ENCODE measurements around the gene CTAGE9. TPM values are rescaled to one million over a fixed set of nuclear protein-coding genes. Genes with fewer than 3 reads are reported as not detected.
"Not testable (repeated sequence)": the region's sequence is repeated elsewhere in the genome, so short reads cannot be mapped to it uniquely, and the experiment has no call there.

CTAGE9 gene
- total RNA-seq, 2 experiments from 2014 or later, result 0.21 TPM; not detected in 1

GRCh38 chr6:131727467-131727866 lies 16.6 kb upstream of the CTAGE9 start:
- H3K27ac Mint-ChIP-seq, result no peak overlapping the region
- DNase-seq (no peak), ATAC-seq (no peak)
- intact Hi-C loops (cut with DNase I, micrococcal nuclease), result loop anchor here in 1 of 2 experiments (2.0 kb wide), 1 partner anchor 39 kb away; no protein-coding TSS in a partner anchor
- ChIA-PET POLR2A (no interaction called here), CTCF (no interaction called here)
- no peaks in the 10 kb centered on the region for H3K9me3 Mint-ChIP-seq (ENCODE audit: low read depth)
- H3K27me3 Mint-ChIP-seq, result peaks cover 3% of the 10 kb centered on the region
- peaks cover 5% of the 10 kb centered on the region for H3K36me3 Mint-ChIP-seq (ENCODE audit: low read depth)
- no peak overlapping the region for H3K4me3 Mint-ChIP-seq
- no peaks in the 10 kb centered on the region for H3K4me1 Mint-ChIP-seq

GRCh38 chr6:131724114-131724513 lies 13.3 kb upstream of the CTAGE9 start:
- Mint-ChIP-seq H3K27ac (no peak overlapping the region), H3K27me3 (no peaks in the 10 kb centered on the region), H3K9me3 (ENCODE audit: low read depth) (no peaks in the 10 kb centered on the region), H3K36me3 (ENCODE audit: low read depth) (peaks cover 5% of the 10 kb centered on the region), H3K4me1 (no peaks in the 10 kb centered on the region), H3K4me3 (no peak overlapping the region)
- no peak for ATAC-seq
- DNase-seq, result no peak
- POLR2A ChIA-PET, result no interaction called here
- CTCF ChIA-PET, result interaction anchor here (0.6 kb wide), 1 partner anchor 186 kb away, joined by 3 read pairs; no protein-coding TSS in a partner anchor
- intact Hi-C loops (cut with DNase I, micrococcal nuclease), result no loop called here

DNA sequence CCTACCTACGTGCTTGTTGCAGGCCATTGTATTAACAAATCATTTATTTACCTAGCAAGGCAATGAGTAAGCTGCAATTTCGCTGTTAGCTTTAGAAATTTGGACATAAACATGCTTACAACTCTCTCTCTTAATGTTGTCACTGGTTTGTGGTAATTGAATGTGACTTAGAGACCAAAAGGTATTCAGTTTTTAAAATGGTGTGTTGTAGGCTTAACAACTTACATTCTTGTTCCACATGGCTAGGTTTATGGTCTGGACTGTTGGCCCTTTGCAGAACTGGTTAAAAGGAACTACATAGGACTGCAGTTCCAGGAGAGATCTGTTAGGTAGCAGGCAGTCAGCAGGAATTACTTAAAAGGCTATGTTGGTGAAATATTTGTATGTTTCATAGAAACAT lies 10.3 kb upstream of the CTAGE9 start:
- no peaks in the 10 kb centered on the region for H3K9me3 Mint-ChIP-seq (ENCODE audit: low read depth)
- no peak overlapping the region for H3K27ac Mint-ChIP-seq
- DNase-seq (no peak), ATAC-seq (no peak)
- no peaks in the 10 kb centered on the region for H3K4me1 Mint-ChIP-seq
- H3K36me3 Mint-ChIP-seq (ENCODE audit: low read depth), result no peaks in the 10 kb centered on the region
- ChIA-PET CTCF (interaction anchor here (0.6 to 1.1 kb wide), 2 partner anchors 8 to 11 kb away, joined by 3 to 5 read pairs; no protein-coding TSS in a partner anchor), POLR2A (no interaction called here)
- intact Hi-C loops (cut with DNase I, micrococcal nuclease), result no loop called here
- no peak overlapping the region for H3K4me3 Mint-ChIP-seq
- no peaks in the 10 kb centered on the region for H3K27me3 Mint-ChIP-seq

GRCh38 chr6:131717836-131718542 lies 7.2 kb upstream of the CTAGE9 start:
- no peak overlapping the region for H3K4me3 Mint-ChIP-seq
- ATAC-seq, result no peak
- H3K27ac Mint-ChIP-seq, result no peak overlapping the region
- no peaks in the 10 kb centered on the region for H3K9me3 Mint-ChIP-seq (ENCODE audit: low read depth)
- intact Hi-C loops (cut with DNase I, micrococcal nuclease), result no loop called here
- ChIA-PET POLR2A (no interaction called here), CTCF (interaction anchor here (0.6 to 1.2 kb wide), 2 partner anchors 23 to 1339 kb away, joined by 3 read pairs; no protein-coding TSS in a partner anchor)
- H3K4me1 Mint-ChIP-seq, result no peaks in the 10 kb centered on the region
- no peak for DNase-seq
- no peaks in the 10 kb centered on the region for H3K36me3 Mint-ChIP-seq (ENCODE audit: low read depth)
- H3K27me3 Mint-ChIP-seq, result no peaks in the 10 kb centered on the region

- H3K4me1 Mint-ChIP-seq; H3K36me3 Mint-ChIP-seq (ENCODE audit: low read depth); DNase-seq; H3K27me3 Mint-ChIP-seq; ATAC-seq; H3K9me3 Mint-ChIP-seq (ENCODE audit: low read depth); H3K4me3 Mint-ChIP-seq; intact Hi-C loops (cut with DNase I, micrococcal nuclease); POLR2A ChIA-PET; H3K27ac Mint-ChIP-seq; CTCF ChIA-PET: not testable (repeated sequence)
Observed at GRCh38 chr6:131715567-131715966, 4.8 kb upstream of the CTAGE9 start.

- H3K27me3 Mint-ChIP-seq; H3K4me3 Mint-ChIP-seq; DNase-seq; H3K36me3 Mint-ChIP-seq (ENCODE audit: low read depth); ATAC-seq; H3K27ac Mint-ChIP-seq; intact Hi-C loops (cut with DNase I, micrococcal nuclease); H3K4me1 Mint-ChIP-seq; H3K9me3 Mint-ChIP-seq (ENCODE audit: low read depth); CTCF ChIA-PET; POLR2A ChIA-PET: not testable (repeated sequence)
Observed at GRCh38 chr6:131703905-131704304, 6.9 kb downstream of the CTAGE9 start.

- intact Hi-C loops (cut with DNase I, micrococcal nuclease); ATAC-seq; H3K27me3 Mint-ChIP-seq; H3K9me3 Mint-ChIP-seq (ENCODE audit: low read depth); CTCF ChIA-PET; POLR2A ChIA-PET; H3K4me3 Mint-ChIP-seq; H3K36me3 Mint-ChIP-seq (ENCODE audit: low read depth); H3K4me1 Mint-ChIP-seq; H3K27ac Mint-ChIP-seq; DNase-seq: not testable (repeated sequence)
Observed at GRCh38 chr6:131700851-131701250, 10.0 kb downstream of the CTAGE9 start.

GRCh38 chr6:131696956-131697355 lies 13.9 kb downstream of the CTAGE9 start:
- intact Hi-C loops (cut with DNase I, micrococcal nuclease), result no loop called here
- ChIA-PET POLR2A (no interaction called here), CTCF (interaction anchor here (2.4 to 2.6 kb wide), 2 partner anchors 214 to 219 kb away, joined by 14 to 23 read pairs; no protein-coding TSS in a partner anchor)
- H3K4me3 Mint-ChIP-seq, result no peak overlapping the region
- no peaks in the 10 kb centered on the region for H3K27me3 Mint-ChIP-seq
- DNase-seq (no peak), ATAC-seq (no peak)
- H3K9me3 Mint-ChIP-seq (ENCODE audit: low read depth), result no peaks in the 10 kb centered on the region
- no peaks in the 10 kb centered on the region for H3K4me1 Mint-ChIP-seq
- no peaks in the 10 kb centered on the region for H3K36me3 Mint-ChIP-seq (ENCODE audit: low read depth)
- no peak overlapping the region for H3K27ac Mint-ChIP-seq

- intact Hi-C loops (cut with DNase I, micrococcal nuclease), result loop anchor here in 1 of 2 experiments (1.0 kb wide), 1 partner anchor 215 kb away; no protein-coding TSS in a partner anchor
- Mint-ChIP-seq H3K36me3 (ENCODE audit: low read depth) (no peaks in the 10 kb centered on the region), H3K27me3 (no peaks in the 10 kb centered on the region), H3K27ac (no peak overlapping the region), H3K4me3 (no peak overlapping the region), H3K4me1 (no peaks in the 10 kb centered on the region), H3K9me3 (ENCODE audit: low read depth) (no peaks in the 10 kb centered on the region)
- peak; percentile 48 for DNase-seq
- ATAC-seq, result peak; percentile 76
- ChIA-PET POLR2A (no interaction called here), CTCF (interaction anchor here (0.6 to 2.6 kb wide), 15 partner anchors 23 to 235 kb away, joined by 3 to 23 read pairs (median 3); no protein-coding TSS in a partner anchor)
Observed at GRCh38 chr6:131694832-131695426, 15.9 kb downstream of the CTAGE9 start.

DNA sequence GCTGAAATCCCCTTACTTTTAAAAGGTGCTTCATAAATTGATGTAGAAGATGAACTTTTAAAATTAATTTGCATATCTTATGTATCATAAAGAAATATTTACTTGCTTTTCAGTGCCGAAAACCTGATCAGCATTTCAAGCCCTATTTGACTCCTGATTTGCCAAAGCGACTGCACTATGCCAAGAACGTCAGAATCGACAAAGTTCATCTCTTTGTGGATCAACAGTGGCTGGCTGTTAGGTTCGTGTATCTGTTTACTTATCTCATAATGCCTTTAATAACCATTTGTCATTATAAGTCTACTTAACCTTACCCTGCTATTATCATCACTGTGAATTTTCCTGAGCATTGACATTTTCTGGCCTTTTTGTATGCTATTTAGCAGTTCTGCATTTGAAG lies 17.4 kb downstream of the CTAGE9 start:
- no peaks in the 10 kb centered on the region for H3K9me3 Mint-ChIP-seq (ENCODE audit: low read depth)
- intact Hi-C loops (cut with DNase I, micrococcal nuclease), result no loop called here
- H3K36me3 Mint-ChIP-seq (ENCODE audit: low read depth), result no peaks in the 10 kb centered on the region
- no peaks in the 10 kb centered on the region for H3K27me3 Mint-ChIP-seq
- H3K4me1 Mint-ChIP-seq, result peaks cover 2% of the 10 kb centered on the region
- DNase-seq (no peak), ATAC-seq (no peak)
- ChIA-PET CTCF (interaction anchor here (1.7 kb wide), 1 partner anchor 217 kb away, joined by 7 read pairs; no protein-coding TSS in a partner anchor), POLR2A (no interaction called here)
- H3K4me3 Mint-ChIP-seq, result no peak overlapping the region
- H3K27ac Mint-ChIP-seq, result no peak overlapping the region

GRCh38 chr6:131692589-131692988 lies 18.2 kb downstream of the CTAGE9 start:
- ATAC-seq, result no peak
- Mint-ChIP-seq H3K27me3 (no peaks in the 10 kb centered on the region), H3K9me3 (ENCODE audit: low read depth) (no peaks in the 10 kb centered on the region), H3K4me1 (peaks cover 8% of the 10 kb centered on the region), H3K4me3 (no peak overlapping the region), H3K27ac (no peak overlapping the region), H3K36me3 (ENCODE audit: low read depth) (no peaks in the 10 kb centered on the region)
- intact Hi-C loops (cut with DNase I, micrococcal nuclease), result no loop called here
- no peak for DNase-seq
- CTCF ChIA-PET, result interaction anchor here (1.7 kb wide), 1 partner anchor 217 kb away, joined by 7 read pairs; no protein-coding TSS in a partner anchor
- POLR2A ChIA-PET, result no interaction called here

DNA sequence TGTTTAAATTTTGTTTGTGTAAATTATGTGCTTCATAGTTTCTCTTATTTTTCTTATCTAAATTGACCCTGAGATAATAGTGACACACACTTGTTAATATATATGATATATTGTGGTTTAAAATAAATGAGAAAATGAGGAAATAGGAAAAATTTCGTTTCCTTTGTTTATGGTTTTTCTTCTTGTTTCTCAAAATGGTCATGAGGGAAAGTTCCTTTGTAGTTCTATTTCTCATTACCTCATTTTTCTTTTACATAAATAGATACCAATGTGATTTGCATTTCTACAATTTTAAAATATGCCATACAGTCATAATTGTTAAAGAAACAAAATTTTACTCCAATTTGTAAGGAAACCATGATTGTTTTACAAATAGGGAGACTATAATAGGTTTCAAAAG lies 18.8 kb downstream of the CTAGE9 start:
- Mint-ChIP-seq H3K4me1 (peaks cover 10% of the 10 kb centered on the region), H3K36me3 (ENCODE audit: low read depth) (no peaks in the 10 kb centered on the region), H3K4me3 (no peak overlapping the region), H3K27me3 (no peaks in the 10 kb centered on the region), H3K9me3 (ENCODE audit: low read depth) (no peaks in the 10 kb centered on the region), H3K27ac (no peak overlapping the region)
- ATAC-seq (no peak), DNase-seq (no peak)
- ChIA-PET POLR2A (no interaction called here), CTCF (no interaction called here)
- intact Hi-C loops (cut with DNase I, micrococcal nuclease), result no loop called here
